Transverse colon (tissue), 4 donors: Measurements from ENCODE around the gene C4orf36.

Source experiments
- EP300 ChIP-seq: sonication (generic); formaldehyde crosslinking; IDR thresholded peaks from one replicate; pipeline ENCODE4 v1.6.1; 2017; ENCODE audit warnings: antibody characterized with exemption, low read depth
- POLR2A ChIP-seq: fragments of 450-650 bp; IDR thresholded peaks from one replicate; pipeline ENCODE4 v1.6.1; 2016; ENCODE audit warnings: antibody characterized with exemption, mild to moderate bottlenecking, moderate library complexity
- POLR2AphosphoS5 ChIP-seq, 3 donors: sonication (generic); formaldehyde crosslinking; IDR thresholded peaks; one replicate each; pipeline ENCODE4 v1.6.1; 2016; ENCODE audit warnings: antibody characterized with exemption in 3 of 3
- TF ChIP-seq, protein P1 (sequence below), 5 experiments: fragments of 200-600 bp in 3 of 5; fragments of 450-650 bp in 2 of 5; sonication (generic) in 3 of 5; IDR thresholded peaks; 1 replicate in 2 of 5; 2 replicates in 3 of 5; pipeline ENCODE4 v1.5.1; 2016 to 2017; ENCODE audit warnings: antibody characterized with exemption in 5 of 5, inconsistent platforms in 3 of 5, mild to moderate bottlenecking in 2 of 5, moderate library complexity in 1 of 5

DNA sequence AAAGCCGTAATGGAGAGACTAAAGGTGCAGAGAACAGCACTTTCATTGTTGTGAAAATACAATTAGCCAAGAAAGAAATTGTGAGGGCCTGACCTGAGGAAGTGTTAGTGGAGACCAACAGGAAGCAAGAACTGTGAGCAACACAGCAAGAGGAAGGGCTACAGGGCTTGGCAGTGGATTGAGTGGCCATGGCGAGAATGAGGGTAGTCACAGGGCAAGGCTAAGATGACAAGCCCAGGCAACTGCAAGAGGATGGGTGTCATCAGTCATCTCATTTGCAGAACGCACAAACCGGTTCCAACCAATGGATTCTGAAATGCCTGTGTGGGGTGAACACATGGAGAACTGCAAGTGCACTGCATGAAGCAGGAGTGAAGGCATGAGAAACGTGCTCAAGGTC lies 46.6 kb downstream of the C4orf36 start:
- TF ChIP-seq POLR2AphosphoS5 (IDR thresholded peaks at IDR 0.05) (no peak), POLR2A (no peak), EP300 (no peak)
- TF ChIP-seq, protein P1, sequence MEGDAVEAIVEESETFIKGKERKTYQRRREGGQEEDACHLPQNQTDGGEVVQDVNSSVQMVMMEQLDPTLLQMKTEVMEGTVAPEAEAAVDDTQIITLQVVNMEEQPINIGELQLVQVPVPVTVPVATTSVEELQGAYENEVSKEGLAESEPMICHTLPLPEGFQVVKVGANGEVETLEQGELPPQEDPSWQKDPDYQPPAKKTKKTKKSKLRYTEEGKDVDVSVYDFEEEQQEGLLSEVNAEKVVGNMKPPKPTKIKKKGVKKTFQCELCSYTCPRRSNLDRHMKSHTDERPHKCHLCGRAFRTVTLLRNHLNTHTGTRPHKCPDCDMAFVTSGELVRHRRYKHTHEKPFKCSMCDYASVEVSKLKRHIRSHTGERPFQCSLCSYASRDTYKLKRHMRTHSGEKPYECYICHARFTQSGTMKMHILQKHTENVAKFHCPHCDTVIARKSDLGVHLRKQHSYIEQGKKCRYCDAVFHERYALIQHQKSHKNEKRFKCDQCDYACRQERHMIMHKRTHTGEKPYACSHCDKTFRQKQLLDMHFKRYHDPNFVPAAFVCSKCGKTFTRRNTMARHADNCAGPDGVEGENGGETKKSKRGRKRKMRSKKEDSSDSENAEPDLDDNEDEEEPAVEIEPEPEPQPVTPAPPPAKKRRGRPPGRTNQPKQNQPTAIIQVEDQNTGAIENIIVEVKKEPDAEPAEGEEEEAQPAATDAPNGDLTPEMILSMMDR (IDR thresholded peaks at IDR 0.05): no peak
